B cell (primary cell): Measurements from ENCODE around the gene RASL10A. TPM values are rescaled to one million over a fixed set of nuclear protein-coding genes. Genes with fewer than 3 reads are reported as not detected.

ENCODE experiments used
- ATAC-seq: fragments of 200-7000 bp; cut with Tn5 transposase; one replicate; pipeline ENCODE4 v1.10.0; 2021; ENCODE audit warnings: low read depth, mild to moderate bottlenecking, moderate number of reproducible peaks, moderate library complexity
- CTCF ChIA-PET: fragments of 350-600 bp; sonication (Branson Sonifier 250); formaldehyde crosslinking; loops from one replicate; lab custom pipeline; 2021; ENCODE audit warnings: antibody characterized with exemption, inconsistent platforms; lab: Charles Lee
- POLR2A ChIA-PET: fragments of 350-600 bp; sonication (Branson Sonifier 250); formaldehyde crosslinking; loops from one replicate; lab custom pipeline; 2021; ENCODE audit warnings: antibody characterized with exemption; lab: Charles Lee
- DNase-seq: peaks from one replicate; pipeline ENCODE4 v3.0.0; 2013
- H2AFZ ChIP-seq: 2 replicates; pipeline ENCODE4 v1.6.1; 2012; ENCODE audit warnings: mild to moderate bottlenecking, low read depth, low read length; ENCODE audit not compliant: insufficient read depth, poor library complexity, severe bottlenecking
- H3K27ac ChIP-seq, 2 donors: 1 replicate in 1 of 2; 2 replicates in 1 of 2; pipeline ENCODE4 v1.5.1; 2012 to 2013; ENCODE audit warnings: low read length in 2 of 2, mild to moderate bottlenecking in 2 of 2, moderate library complexity in 1 of 2
- H3K27me3 ChIP-seq, 4 experiments: fragments of 200-600 bp in 1 of 4; sonication (generic) in 1 of 4; replicated peaks in 1 of 4; 1 replicate in 2 of 4; 2 replicates in 2 of 4; pipeline versions ENCODE4 v1.6.1 to v1.7.0; 2013 to 2016; ENCODE audit warnings: low read length in 3 of 4, mild to moderate bottlenecking in 2 of 4, mixed read lengths in 1 of 4, moderate library complexity in 1 of 4; ENCODE audit not compliant: insufficient read depth in 4 of 4, control insufficient read depth in 3 of 4; ENCODE audit errors: control extremely low read depth in 1 of 4
- H3K36me3 ChIP-seq, 2 experiments: replicated peaks in 1 of 2; 1 replicate in 1 of 2; 2 replicates in 1 of 2; pipeline versions ENCODE4 v1.6.1 to v1.7.1; 2013; ENCODE audit warnings: low read length in 1 of 2; ENCODE audit not compliant: insufficient read depth in 2 of 2, control insufficient read depth in 1 of 2; ENCODE audit errors: control extremely low read depth in 1 of 2, extremely low read depth in 1 of 2
- H3K4me1 ChIP-seq, 2 donors: fragments of 200-600 bp in 1 of 2; sonication (generic) in 1 of 2; 1 replicate in 1 of 2; 2 replicates in 1 of 2; pipeline versions ENCODE4 v1.5.1 to v1.6.1; 2013 to 2017; ENCODE audit warnings: low read length in 2 of 2; ENCODE audit not compliant: control insufficient read depth in 2 of 2, insufficient read depth in 2 of 2
- H3K4me2 ChIP-seq: replicated peaks from 2 replicates; pipeline ENCODE3; 2012; ENCODE audit warnings: mild to moderate bottlenecking, low read depth, low read length; ENCODE audit not compliant: poor library complexity, severe bottlenecking
- H3K4me3 ChIP-seq, 5 experiments: fragments of 200-600 bp in 1 of 5; sonication (generic) in 1 of 5; 1 replicate in 3 of 5; 2 replicates in 2 of 5; pipeline versions ENCODE4 v1.5.1 to v1.7.0; 2011 to 2016; ENCODE audit warnings: low read length in 4 of 5, mild to moderate bottlenecking in 4 of 5, low read depth in 2 of 5, control low read depth in 1 of 5, moderate library complexity in 1 of 5; ENCODE audit not compliant: insufficient read depth in 1 of 5; ENCODE audit errors: control extremely low read depth in 1 of 5, extremely low read depth in 1 of 5
- H3K79me2 ChIP-seq: fragments of 200-600 bp; sonication (generic); one replicate; pipeline ENCODE4 v1.6.0; 2016; ENCODE audit warnings: low read length; ENCODE audit not compliant: control insufficient read depth, insufficient read depth
- H3K9ac ChIP-seq: fragments of 200-600 bp; sonication (generic); 2 replicates; pipeline ENCODE4 v1.6.1; 2017; ENCODE audit warnings: mild to moderate bottlenecking, low read length, moderate library complexity
- H3K9me3 ChIP-seq, 3 donors: one replicate each; pipeline versions ENCODE4 v1.6.1 to v1.7.1; 2013; ENCODE audit warnings: low read length in 2 of 3; ENCODE audit not compliant: control insufficient read depth in 2 of 3, insufficient read depth in 1 of 3; ENCODE audit errors: control extremely low read depth in 1 of 3
- H4K20me1 ChIP-seq: 2 replicates; pipeline ENCODE4 v1.6.0; 2012; ENCODE audit warnings: mild to moderate bottlenecking, low read length; ENCODE audit not compliant: insufficient read depth, control insufficient read depth, poor library complexity, severe bottlenecking
- H3K27ac Mint-ChIP-seq: one replicate; pipeline ENCODE4 v1.8.0; 2021; ENCODE audit warnings: mixed read lengths
- H3K27me3 Mint-ChIP-seq: one replicate; pipeline ENCODE4 v1.8.0; 2021; ENCODE audit warnings: mixed read lengths
- H3K4me1 Mint-ChIP-seq: one replicate; pipeline ENCODE4 v1.8.0; 2021; ENCODE audit warnings: mixed read lengths
- H3K4me3 Mint-ChIP-seq: one replicate; pipeline ENCODE4 v1.8.0; 2021; ENCODE audit warnings: mixed read lengths
- H3K9me3 Mint-ChIP-seq: one replicate; pipeline ENCODE4 v1.8.0; 2022; ENCODE audit warnings: mixed read lengths; ENCODE audit not compliant: insufficient read depth
- CTCF ChIP-seq: fragments of 200-600 bp; IDR thresholded peaks from one replicate; pipeline ENCODE4 v1.8.0; 2022; ENCODE audit warnings: antibody characterized with exemption, mild to moderate bottlenecking
- EZH2 ChIP-seq: IDR thresholded peaks from 2 replicates; pipeline ENCODE4 v1.6.1; 2012; ENCODE audit warnings: borderline replicate concordance, low read depth, mild to moderate bottlenecking, moderate library complexity, low read length; ENCODE audit not compliant: insufficient read depth, poor library complexity, severe bottlenecking
- WGBS: methylation state at CpG from one replicate; pipeline ENCODE4 v1.1.5; 2013; ENCODE audit warnings: missing lambda C conversion rate; ENCODE audit not compliant: insufficient coverage; 5-methylcytosine and 5-hydroxymethylcytosine counted together
- intact Hi-C: fragments of 100-400 bp; cut with micrococcal nuclease; formaldehyde crosslinking; loops from one replicate; pipeline ENCODE4 v1.10.0; 2022
- polyA plus RNA-seq: library from polyadenylated mRNA; depleted of rRNA; stranded (reverse); fragments of >200 nt; gene quantifications from 2 replicates; pipeline ENCODE4 v1.2.3, GENCODE V29; 2012
- total RNA-seq, 2 donors: library from RNA; stranded (reverse); fragments of 120-200 nt in 1 of 2; gene quantifications; 1 replicate in 1 of 2; 2 replicates in 1 of 2; pipeline versions ENCODE4 v1.2.3 to v1.2.4, GENCODE V29; 2013 to 2022

The RASL10A gene
- total and polyA plus RNA-seq, 2 donors (not counting 1 experiment from before 2014, with no cell fraction given): 2.8 to 4.7 TPM

GRCh38 chr22:29298641-29299040, 16.9 kb downstream of the RASL10A start:
- H3K79me2 ChIP-seq: no peaks in the 10 kb centered on the region
- no peaks in the 10 kb centered on the region for H3K4me1 ChIP-seq
- ChIA-PET POLR2A (no interaction called here), CTCF (no interaction called here)
- ATAC-seq (no peak), DNase-seq (no peak)
- no peak overlapping the region for H3K4me3 ChIP-seq
- H3K27ac Mint-ChIP-seq: no peak overlapping the region
- WGBS: 85% methylated on average over 5 of the region's 8 CpGs
- no peak overlapping the region for H2AFZ ChIP-seq
- intact Hi-C loops: no loop called here
- H3K4me2 ChIP-seq: no peak overlapping the region
- H3K9me3 ChIP-seq: no peaks in the 10 kb centered on the region
- H3K4me1 Mint-ChIP-seq: peaks cover 2% of the 10 kb centered on the region
- H3K9ac ChIP-seq: no peak overlapping the region
- peaks cover 44% of the 10 kb centered on the region for H4K20me1 ChIP-seq
- H3K9me3 Mint-ChIP-seq: no peaks in the 10 kb centered on the region
- H3K36me3 ChIP-seq: peaks cover 9 to 64% of the 10 kb centered on the region in 2 experiments
- no peak overlapping the region for H3K4me3 Mint-ChIP-seq
- no peak overlapping the region for H3K27ac ChIP-seq
- H3K27me3 Mint-ChIP-seq: no peaks in the 10 kb centered on the region
- H3K27me3 ChIP-seq: no peaks in the 10 kb centered on the region
- TF ChIP-seq CTCF: no peak
- no peak for TF ChIP-seq EZH2

GRCh38 chr22:29292379-29292778, 23.1 kb downstream of the RASL10A start:
- CTCF ChIA-PET: no interaction called here

More at GRCh38 chr22:29292379-29292778, 23.1 kb downstream of the RASL10A start:
- H3K79me2 ChIP-seq: peaks cover 6% of the 10 kb centered on the region
- H3K4me1 ChIP-seq: no peaks in the 10 kb centered on the region
- Mint-ChIP-seq H3K9me3 (no peaks in the 10 kb centered on the region), H3K27me3 (no peaks in the 10 kb centered on the region), H3K4me3 (no peak overlapping the region), H3K4me1 (peaks cover 2% of the 10 kb centered on the region), H3K27ac (no peak overlapping the region)
- H2AFZ ChIP-seq: no peak overlapping the region
- H3K4me3 ChIP-seq: no peak overlapping the region
- H3K27ac ChIP-seq: no peak overlapping the region
- POLR2A ChIA-PET: no interaction called here
- no peak overlapping the region for H3K9ac ChIP-seq
- H3K36me3 ChIP-seq: peaks cover 15 to 97% of the 10 kb centered on the region in 2 experiments
- H4K20me1 ChIP-seq: peaks cover 79% of the 10 kb centered on the region
- no peak overlapping the region for H3K4me2 ChIP-seq
- DNase-seq: no peak
- no peak for ATAC-seq
- no peak for TF ChIP-seq CTCF
- TF ChIP-seq EZH2: no peak
- intact Hi-C loops: no loop called here
- no peaks in the 10 kb centered on the region for H3K27me3 ChIP-seq
- no peaks in the 10 kb centered on the region for H3K9me3 ChIP-seq
